Measurements from ENCODE around the gene TMEM132E. TPM values are rescaled to one million over a fixed set of nuclear protein-coding genes. Genes with fewer than 3 reads are reported as not detected.

The TMEM132E gene
- total RNA-seq, 1 experiment from 2014 or later: 0.42 TPM

DNA sequence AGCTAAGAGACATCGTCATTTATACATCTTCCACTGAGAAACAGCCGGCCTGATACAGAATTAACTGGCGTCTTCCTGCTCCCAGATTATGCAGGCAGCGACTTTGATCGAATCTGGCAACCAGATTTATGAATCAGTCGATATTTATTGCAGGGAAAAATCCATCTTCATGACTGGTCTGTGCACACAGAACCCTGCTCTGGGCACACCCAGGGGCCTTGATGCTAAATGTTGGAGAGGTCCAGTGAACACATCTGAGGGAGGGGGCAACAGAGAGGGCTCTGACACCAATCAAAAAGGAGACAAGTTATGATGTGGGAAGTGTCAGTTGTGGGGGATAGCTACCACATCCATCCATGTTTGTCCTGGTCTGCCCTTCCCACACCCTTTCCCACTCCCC, 102.9 kb downstream of the TMEM132E start:
- H3K36me3 Mint-ChIP-seq (ENCODE audit: insufficient read depth in 1 of 3, low read depth in 3 of 3): no peaks in the 10 kb centered on the region
- H4K8ac ChIP-seq (replicated peaks; ENCODE audit: insufficient read length, low read depth, low read length): no peak overlapping the region
- H3K9ac ChIP-seq (ENCODE audit: extremely low read depth, insufficient read length, low read length): no peak overlapping the region
- no peaks in the 10 kb centered on the region for H3K23me2 ChIP-seq (ENCODE audit: insufficient read length, low read depth, low read length, poor library complexity, severe bottlenecking)
- no peaks in the 10 kb centered on the region for H3K4me1 Mint-ChIP-seq
- H2BK15ac ChIP-seq (ENCODE audit: low read depth, low read length): no peak overlapping the region
- no peak overlapping the region for H3K27ac Mint-ChIP-seq
- H3K9me3 Mint-ChIP-seq: no peaks in the 10 kb centered on the region
- H2BK12ac ChIP-seq (ENCODE audit: insufficient read length, low read depth, low read length): no peak overlapping the region
- no peak overlapping the region for H2AFZ ChIP-seq (ENCODE audit: low read length)
- H2BK5ac ChIP-seq (ENCODE audit: insufficient read length, low read length): no peak overlapping the region
- H3K56ac ChIP-seq (ENCODE audit: insufficient read length, low read depth, low read length): no peak overlapping the region
- no peaks in the 10 kb centered on the region for H3K4me1 ChIP-seq (ENCODE audit: insufficient read depth, low read length)
- no CpG with 5 or more reads among the region's 6 CpGs for WGBS (ENCODE audit: extremely low coverage, insufficient read length, low lambda C conversion rate)
- no peak overlapping the region for H3T11ph ChIP-seq (ENCODE audit: low read length)
- H4K20me1 ChIP-seq (ENCODE audit: control insufficient read depth, insufficient read depth, insufficient read length): no peaks in the 10 kb centered on the region
- H3K18ac ChIP-seq (ENCODE audit: insufficient read length, low read depth, low read length): no peak overlapping the region
- H3K14ac ChIP-seq (ENCODE audit: insufficient read depth, low read length): no peak overlapping the region
- peaks cover 42% of the 10 kb centered on the region for H3K27me3 Mint-ChIP-seq (ENCODE audit: low read depth)
- H3K4me2 ChIP-seq (ENCODE audit: insufficient read depth, insufficient read length, low read length): no peak overlapping the region
- H3K4me3 Mint-ChIP-seq: no peak overlapping the region
- no peak for TF ChIP-seq CTCF (conservative IDR thresholded peaks at IDR 0.05)
- H3K23ac ChIP-seq (ENCODE audit: insufficient read length, low read depth, low read length): no peak overlapping the region
- no peak overlapping the region for H2BK120ac ChIP-seq (ENCODE audit: low read depth, low read length, poor library complexity, severe bottlenecking)
- H3K79me2 ChIP-seq (ENCODE audit: insufficient read depth, low read length): no peaks in the 10 kb centered on the region
- no peak overlapping the region for H4K5ac ChIP-seq (ENCODE audit: insufficient read length, low read depth, low read length)
- H2AK5ac ChIP-seq (ENCODE audit: insufficient read length, low read length): no peak overlapping the region
- H3K27ac ChIP-seq (ENCODE audit: insufficient read length, low read depth, low read length): no peak overlapping the region
- H4K91ac ChIP-seq (ENCODE audit: insufficient read length, low read depth, low read length): no peak overlapping the region
- H3K4ac ChIP-seq (ENCODE audit: low read depth, low read length): no peak overlapping the region
- H3K27me3 ChIP-seq (ENCODE audit: insufficient read depth, low read length): no peaks in the 10 kb centered on the region
- H3K9me3 ChIP-seq (ENCODE audit: control insufficient read depth, low read depth, low read length): no peaks in the 10 kb centered on the region
- H3K79me1 ChIP-seq (ENCODE audit: insufficient read depth, low read depth, low read length, poor library complexity, severe bottlenecking): no peaks in the 10 kb centered on the region
- H2BK20ac ChIP-seq (ENCODE audit: low read depth, low read length, poor library complexity, severe bottlenecking): no peak overlapping the region
- DNase-seq: peak; percentile 8
